ENCODE results near the gene FAM120A.

DNA sequence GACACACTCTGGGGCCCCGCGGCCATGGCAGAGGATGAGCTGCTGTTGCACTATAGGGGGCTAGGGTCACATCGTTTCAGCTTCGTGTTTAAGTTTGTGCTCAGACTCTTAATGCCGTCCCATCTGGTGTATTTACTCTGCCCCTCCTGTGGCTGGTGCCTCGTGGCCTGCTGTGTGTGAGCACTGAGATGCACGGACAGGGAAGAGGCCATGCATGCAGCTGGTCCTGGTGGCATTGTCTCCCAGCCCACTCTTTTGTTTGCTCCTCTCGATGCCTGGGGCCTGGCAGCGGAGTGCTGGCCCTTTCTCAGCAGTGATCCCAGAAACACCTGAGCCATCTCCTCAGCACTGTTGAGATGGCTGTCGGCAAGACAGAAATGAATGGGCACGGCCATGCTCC lies 94.9 kb downstream of the FAM120A start:
- TF ChIP-seq, protein P1, sequence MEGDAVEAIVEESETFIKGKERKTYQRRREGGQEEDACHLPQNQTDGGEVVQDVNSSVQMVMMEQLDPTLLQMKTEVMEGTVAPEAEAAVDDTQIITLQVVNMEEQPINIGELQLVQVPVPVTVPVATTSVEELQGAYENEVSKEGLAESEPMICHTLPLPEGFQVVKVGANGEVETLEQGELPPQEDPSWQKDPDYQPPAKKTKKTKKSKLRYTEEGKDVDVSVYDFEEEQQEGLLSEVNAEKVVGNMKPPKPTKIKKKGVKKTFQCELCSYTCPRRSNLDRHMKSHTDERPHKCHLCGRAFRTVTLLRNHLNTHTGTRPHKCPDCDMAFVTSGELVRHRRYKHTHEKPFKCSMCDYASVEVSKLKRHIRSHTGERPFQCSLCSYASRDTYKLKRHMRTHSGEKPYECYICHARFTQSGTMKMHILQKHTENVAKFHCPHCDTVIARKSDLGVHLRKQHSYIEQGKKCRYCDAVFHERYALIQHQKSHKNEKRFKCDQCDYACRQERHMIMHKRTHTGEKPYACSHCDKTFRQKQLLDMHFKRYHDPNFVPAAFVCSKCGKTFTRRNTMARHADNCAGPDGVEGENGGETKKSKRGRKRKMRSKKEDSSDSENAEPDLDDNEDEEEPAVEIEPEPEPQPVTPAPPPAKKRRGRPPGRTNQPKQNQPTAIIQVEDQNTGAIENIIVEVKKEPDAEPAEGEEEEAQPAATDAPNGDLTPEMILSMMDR (IDR thresholded peaks at IDR 0.05 in 4 of 5, conservative IDR thresholded peaks at IDR 0.05 in 1 of 5): no peak
- TF ChIP-seq POLR2A (IDR thresholded peaks at IDR 0.05): no peak
